Effector memory CD4-positive, alpha-beta T cell (primary cell): Measurements from ENCODE around the gene XXYLT1.

Experiments used
- DNase-seq, 3 donors: peaks; one replicate each; pipeline ENCODE4 v3.0.0-alpha.2; 2020
- H3K27ac ChIP-seq: 2 replicates; pipeline ENCODE4 v1.7.0; 2013; ENCODE audit warnings: mild to moderate bottlenecking, low read length, moderate library complexity; ENCODE audit not compliant: insufficient read depth, poor library complexity, severe bottlenecking
- H3K27me3 ChIP-seq: replicated peaks from 2 replicates; pipeline ENCODE4 v1.7.0; 2013; ENCODE audit warnings: mild to moderate bottlenecking, low read length; ENCODE audit not compliant: insufficient read depth, control insufficient read depth, poor library complexity, severe bottlenecking
- H3K36me3 ChIP-seq: 2 replicates; pipeline ENCODE4 v1.7.0; 2013; ENCODE audit warnings: mild to moderate bottlenecking, low read length, moderate library complexity; ENCODE audit not compliant: control insufficient read depth, insufficient read depth
- H3K4me1 ChIP-seq: 2 replicates; pipeline ENCODE4 v1.7.0; 2013; ENCODE audit warnings: low read length, mild to moderate bottlenecking; ENCODE audit not compliant: control insufficient read depth, insufficient read depth, poor library complexity, severe bottlenecking
- H3K4me3 ChIP-seq: 2 replicates; pipeline ENCODE4 v1.7.0; 2013; ENCODE audit warnings: low read length, low read depth, mild to moderate bottlenecking; ENCODE audit not compliant: insufficient read depth, poor library complexity, severe bottlenecking
- H3K9me3 ChIP-seq: 2 replicates; pipeline ENCODE4 v1.7.0; 2013; ENCODE audit warnings: mild to moderate bottlenecking, low read length, moderate library complexity; ENCODE audit not compliant: control insufficient read depth

The XXYLT1 gene

DNA sequence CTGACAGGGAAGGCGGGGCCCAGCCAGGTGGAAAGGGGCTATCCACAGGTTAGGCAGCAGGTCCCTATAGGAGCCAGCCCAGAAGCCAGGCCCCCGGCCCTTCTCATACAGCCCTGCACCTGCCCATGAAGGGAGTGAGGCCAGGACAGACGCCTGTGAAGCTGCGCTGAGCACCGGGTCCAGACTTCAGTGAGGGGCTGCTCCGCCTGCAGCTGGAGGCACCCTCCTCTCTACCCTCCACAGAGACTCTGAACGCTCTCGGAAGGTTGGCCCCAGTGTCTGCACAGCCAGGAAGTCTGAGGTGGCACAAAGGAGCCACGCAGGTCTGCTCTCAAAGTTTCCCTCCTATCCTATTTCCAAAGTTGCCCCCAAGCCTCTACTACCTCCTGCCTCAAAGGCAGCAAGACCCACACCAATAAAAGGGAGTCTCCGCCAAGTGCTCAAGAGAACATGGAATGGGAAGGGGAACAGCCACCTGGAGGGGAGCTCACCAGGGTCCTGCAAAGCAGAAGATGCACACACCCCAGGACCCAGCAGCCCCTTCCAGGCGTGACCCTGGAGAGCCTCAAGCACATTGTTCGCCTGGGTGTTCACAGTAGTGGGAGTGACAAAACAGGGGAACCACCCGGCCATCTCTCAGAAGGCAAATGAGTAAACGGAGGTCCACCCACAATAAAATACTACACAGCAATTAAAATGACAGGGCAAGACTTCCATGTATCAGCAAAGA, 19.5 kb downstream of the XXYLT1 start:
- no peaks in the 10 kb centered on the region for H3K36me3 ChIP-seq
- no peak overlapping the region for H3K4me3 ChIP-seq
- H3K9me3 ChIP-seq, result no peaks in the 10 kb centered on the region
- DNase-seq, result no peak
- H3K27ac ChIP-seq, result no peak overlapping the region
- H3K4me1 ChIP-seq, result peaks cover 6% of the 10 kb centered on the region
- no peaks in the 10 kb centered on the region for H3K27me3 ChIP-seq

DNA sequence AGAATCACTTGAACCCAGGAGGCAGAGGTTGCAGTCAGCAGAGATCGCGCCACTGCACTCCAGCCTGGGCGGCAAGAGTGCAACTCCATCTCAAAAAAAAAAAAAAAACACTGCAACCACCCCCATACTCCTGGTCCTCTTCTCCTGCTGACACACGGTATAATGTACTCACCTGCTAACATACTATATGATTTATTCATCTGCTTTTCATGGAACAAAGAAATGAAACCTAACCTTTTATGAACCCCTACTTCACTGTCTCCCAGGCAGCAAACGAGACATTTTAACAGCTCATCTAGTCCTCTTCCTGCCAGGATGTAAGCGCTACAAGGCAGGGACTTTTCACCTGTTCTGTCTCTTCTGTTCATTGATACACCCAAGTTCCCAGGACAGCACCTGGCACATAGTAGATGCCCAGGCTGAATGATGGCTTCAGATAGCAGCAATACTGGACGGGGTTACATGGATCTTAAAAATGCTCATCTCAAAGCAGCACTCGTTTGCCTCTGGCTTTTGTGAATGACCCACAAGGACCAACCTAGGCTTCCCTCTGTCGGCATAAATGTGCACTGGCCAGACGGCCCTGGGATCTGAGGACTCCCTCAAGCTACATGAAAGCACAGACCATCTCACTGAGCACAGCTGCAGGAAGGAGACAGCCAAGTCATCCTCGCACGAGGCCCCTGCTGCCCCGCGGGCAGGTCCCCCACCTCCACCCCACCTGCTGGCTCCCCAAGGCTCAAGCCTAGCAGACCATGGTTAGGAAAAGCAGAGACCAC, 20.3 kb downstream of the XXYLT1 start:
- no peak for DNase-seq
- Histone ChIP-seq H3K36me3 (peaks cover 3% of the 10 kb centered on the region), H3K9me3 (no peaks in the 10 kb centered on the region), H3K4me3 (no peak overlapping the region), H3K4me1 (peaks cover 6% of the 10 kb centered on the region), H3K27me3 (no peaks in the 10 kb centered on the region), H3K27ac (no peak overlapping the region)

DNA sequence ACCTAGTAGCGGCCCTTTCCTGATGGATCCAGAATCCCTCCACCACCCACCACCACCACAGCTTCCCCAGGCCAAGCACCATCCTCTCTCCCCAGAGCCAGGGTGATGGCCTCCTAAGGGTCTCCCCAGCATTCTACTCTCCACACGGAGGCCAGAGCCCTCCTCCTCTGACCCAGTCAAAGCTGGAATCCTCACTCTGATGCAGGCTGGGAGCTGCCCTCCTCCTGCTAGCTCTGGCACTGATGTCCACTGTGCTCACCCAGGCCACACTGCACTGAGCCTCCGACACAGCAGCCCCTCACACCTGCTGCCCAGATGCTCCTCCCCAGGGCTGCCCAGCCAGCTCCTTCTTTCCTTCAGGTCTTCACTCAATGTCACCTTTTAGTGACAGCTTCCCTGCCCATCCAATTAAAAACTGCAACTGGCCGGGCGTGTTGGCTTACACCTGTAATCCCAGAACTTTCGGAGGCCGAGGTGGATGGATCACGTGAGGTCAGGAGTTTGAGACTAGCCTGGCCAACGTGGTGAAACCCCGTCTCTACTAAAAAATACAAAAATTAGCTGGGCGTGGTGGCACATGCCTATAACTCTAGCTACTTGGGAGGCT, 21.0 kb downstream of the XXYLT1 start:
- no peak overlapping the region for H3K27ac ChIP-seq
- H3K27me3 ChIP-seq, result no peaks in the 10 kb centered on the region
- no peak for DNase-seq
- H3K4me3 ChIP-seq, result no peak overlapping the region
- H3K9me3 ChIP-seq, result no peaks in the 10 kb centered on the region
- peaks cover 6% of the 10 kb centered on the region for H3K4me1 ChIP-seq
- H3K36me3 ChIP-seq, result peaks cover 3% of the 10 kb centered on the region

DNA sequence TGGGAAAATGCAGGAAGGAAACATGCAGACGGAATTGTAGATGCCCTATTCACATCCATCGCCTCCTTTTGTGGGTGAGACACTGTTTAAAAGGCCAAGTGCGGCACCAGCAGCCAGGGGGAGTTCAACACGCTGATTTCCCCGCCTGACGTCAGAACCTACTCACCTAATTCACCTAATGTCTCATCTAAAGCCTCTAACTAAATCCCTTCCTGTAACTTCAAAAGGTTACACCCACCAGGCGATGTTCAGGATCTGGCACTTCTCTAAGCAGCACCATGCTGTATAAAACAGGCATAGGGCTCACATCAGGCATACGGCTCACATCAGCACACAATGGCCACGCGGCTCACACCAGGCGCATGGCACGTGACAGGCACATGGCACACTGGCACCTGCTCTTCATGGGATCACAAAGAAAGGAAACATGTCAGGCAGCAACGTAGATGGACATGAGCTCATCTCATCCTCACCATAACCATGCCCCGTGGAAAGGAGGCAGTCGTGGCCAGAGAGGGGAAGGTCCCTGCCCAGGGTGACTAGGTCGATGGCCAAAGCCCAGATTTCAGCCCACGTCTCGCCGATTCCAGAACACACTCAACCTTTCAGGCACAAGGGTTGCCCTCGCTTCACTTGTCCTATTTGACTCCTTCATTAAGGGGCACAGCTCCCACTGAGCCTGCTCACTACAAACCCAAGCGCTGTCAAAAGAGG, 21.7 kb downstream of the XXYLT1 start:
- Histone ChIP-seq H3K27ac (no peak overlapping the region), H3K4me3 (no peak overlapping the region), H3K27me3 (no peaks in the 10 kb centered on the region), H3K36me3 (peaks cover 3% of the 10 kb centered on the region), H3K4me1 (peaks cover 6% of the 10 kb centered on the region), H3K9me3 (no peaks in the 10 kb centered on the region)
- DNase-seq, result no peak

DNA sequence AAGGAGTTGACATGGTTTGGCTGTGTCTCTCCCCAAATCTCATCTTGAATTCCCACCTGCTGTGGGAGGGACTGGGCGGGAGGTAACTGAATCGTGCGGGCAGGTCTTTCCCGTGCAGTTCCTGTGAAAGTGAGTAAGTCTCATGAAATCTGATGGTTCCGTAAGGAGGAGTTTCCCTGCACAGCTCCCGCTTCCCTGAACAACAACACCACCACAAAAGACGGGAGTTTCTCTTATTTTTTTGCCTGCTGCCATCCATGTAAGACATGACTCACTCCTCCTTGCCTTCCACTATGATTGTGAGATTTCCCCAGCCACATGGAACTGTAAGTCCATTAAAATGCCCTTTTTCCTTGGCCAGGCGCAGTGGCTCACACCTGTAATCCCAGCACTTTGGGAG, 22.7 kb downstream of the XXYLT1 start:
- Histone ChIP-seq H3K4me3 (no peak overlapping the region), H3K27me3 (no peaks in the 10 kb centered on the region), H3K9me3 (no peaks in the 10 kb centered on the region), H3K36me3 (peaks cover 3% of the 10 kb centered on the region), H3K4me1 (peaks cover 6% of the 10 kb centered on the region), H3K27ac (no peak overlapping the region)
- no peak for DNase-seq

DNA sequence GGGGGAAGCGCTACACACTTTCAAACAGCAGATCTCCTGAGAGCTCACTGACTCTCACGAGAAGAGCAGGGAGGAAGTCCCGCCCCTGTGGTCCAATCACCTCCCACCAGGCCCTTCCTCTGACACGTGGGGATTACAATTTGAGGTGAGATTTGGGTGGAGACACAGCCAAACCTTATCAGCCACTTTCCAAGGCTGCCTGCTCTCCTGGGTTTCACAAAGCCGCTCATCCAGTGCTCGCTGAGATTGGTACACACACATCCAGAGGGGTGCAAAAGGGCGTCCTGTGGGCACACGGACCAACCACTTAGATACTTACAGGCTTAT, 23.1 kb downstream of the XXYLT1 start:
- H3K36me3 ChIP-seq, result peaks cover 3% of the 10 kb centered on the region
- H3K9me3 ChIP-seq, result no peaks in the 10 kb centered on the region
- no peak overlapping the region for H3K27ac ChIP-seq
- no peak for DNase-seq
- H3K4me3 ChIP-seq, result no peak overlapping the region
- no peaks in the 10 kb centered on the region for H3K27me3 ChIP-seq
- H3K4me1 ChIP-seq, result peaks cover 6% of the 10 kb centered on the region

DNA sequence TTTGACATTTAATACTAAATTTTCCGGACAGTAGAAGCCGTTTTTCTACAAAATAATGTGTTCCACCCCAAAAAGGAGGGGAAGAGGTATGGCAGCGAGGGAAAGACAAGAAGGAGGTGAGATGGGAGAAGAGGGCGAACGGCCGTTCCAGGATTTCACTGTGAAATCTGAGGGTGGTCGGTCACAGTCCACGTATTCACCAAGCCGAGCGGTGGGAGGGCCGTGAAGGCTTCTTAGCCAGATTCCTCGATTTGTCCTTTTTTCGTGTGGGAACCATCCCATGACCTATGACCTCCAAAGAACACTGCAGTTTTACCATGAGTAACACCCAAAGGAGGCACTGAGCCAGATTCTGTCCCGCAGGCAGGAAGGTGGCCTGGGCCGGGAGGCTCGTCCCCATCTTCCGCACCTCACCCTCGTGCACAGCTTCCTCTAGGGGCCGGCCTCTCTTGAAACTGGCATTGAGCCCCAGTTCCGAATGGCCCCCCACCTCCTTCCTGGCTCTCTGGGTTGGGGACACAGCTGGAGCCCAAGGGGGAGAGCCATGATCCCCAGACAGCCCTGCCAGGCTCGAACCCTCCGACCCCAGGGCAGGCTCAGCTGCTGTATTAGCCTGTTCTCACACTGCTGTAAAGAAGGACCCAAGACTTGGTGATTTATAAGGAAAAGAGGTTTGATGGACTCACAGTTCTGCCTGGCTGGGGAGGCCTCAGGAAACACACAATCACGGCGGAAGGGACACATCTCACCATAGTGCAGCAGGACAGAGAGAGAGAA, 23.7 kb downstream of the XXYLT1 start:
- Histone ChIP-seq H3K27me3 (no peaks in the 10 kb centered on the region), H3K36me3 (peaks cover 3% of the 10 kb centered on the region), H3K4me1 (peaks cover 6% of the 10 kb centered on the region), H3K9me3 (no peaks in the 10 kb centered on the region), H3K4me3 (no peak overlapping the region), H3K27ac (no peak overlapping the region)
- no peak for DNase-seq

DNA sequence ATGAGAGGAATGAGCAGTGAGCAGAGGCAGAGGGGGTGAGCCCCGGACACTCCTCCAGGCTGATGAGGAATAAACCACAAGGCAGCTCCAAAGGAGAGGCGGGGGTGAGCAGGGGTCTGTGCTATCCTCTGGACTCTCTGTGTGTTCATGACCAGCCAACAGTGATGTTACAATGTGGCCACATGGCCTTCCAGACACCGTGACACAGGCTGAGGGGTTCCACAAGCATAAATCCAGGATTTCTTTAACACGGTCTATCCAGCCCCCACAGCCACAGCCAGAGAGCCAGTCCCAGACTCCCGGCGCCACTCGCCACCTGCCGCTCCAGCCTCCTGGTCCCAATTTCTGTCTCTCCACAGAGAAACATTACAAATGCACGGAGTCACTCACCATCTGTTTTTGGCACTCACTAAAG, 24.4 kb downstream of the XXYLT1 start:
- no peaks in the 10 kb centered on the region for H3K27me3 ChIP-seq
- no peak overlapping the region for H3K27ac ChIP-seq
- H3K4me1 ChIP-seq, result peaks cover 6% of the 10 kb centered on the region
- peaks cover 3% of the 10 kb centered on the region for H3K36me3 ChIP-seq
- no peak for DNase-seq
- no peak overlapping the region for H3K4me3 ChIP-seq
- no peaks in the 10 kb centered on the region for H3K9me3 ChIP-seq

DNA sequence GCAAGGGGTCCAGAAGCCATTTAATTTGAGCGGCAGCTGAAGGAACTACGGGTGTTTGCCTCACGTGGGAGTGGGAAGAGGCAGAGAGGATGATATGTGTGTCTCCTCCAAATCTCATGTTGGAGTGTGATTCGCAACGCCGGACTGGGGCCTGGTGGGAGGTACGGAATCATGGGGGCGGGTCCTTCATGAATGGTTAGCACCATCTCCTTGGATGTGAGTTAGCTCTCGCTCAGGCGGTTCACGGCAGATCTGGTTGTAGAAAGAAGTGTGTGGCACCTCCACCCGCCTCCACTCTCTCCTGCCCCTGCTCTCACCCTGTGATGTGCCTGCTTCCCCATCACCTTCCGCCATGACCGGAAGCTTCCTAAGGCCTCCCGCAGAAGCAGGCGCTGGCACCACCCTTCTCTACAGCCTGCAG, 25.4 kb downstream of the XXYLT1 start:
- Histone ChIP-seq H3K27ac (no peak overlapping the region), H3K36me3 (peaks cover 3% of the 10 kb centered on the region), H3K4me1 (peaks cover under 1% of the 10 kb centered on the region), H3K9me3 (no peaks in the 10 kb centered on the region), H3K4me3 (no peak overlapping the region), H3K27me3 (no peaks in the 10 kb centered on the region)
- DNase-seq, result no peak
